Measurements from ENCODE around the gene EML6. TPM values are rescaled to one million over a fixed set of nuclear protein-coding genes. Genes with fewer than 3 reads are reported as not detected.
A peak's percentile ranks its signal among the peaks of the same experiment; 100 is the strongest.
"Not testable (repeated sequence)": the region's sequence is repeated elsewhere in the genome, so short reads cannot be mapped to it uniquely, and the experiment has no call there.

The EML6 gene
- total RNA-seq, 1 experiment from 2014 or later, result 5.2 TPM

- no peaks in the 10 kb centered on the region for H3K36me3 ChIP-seq (ENCODE audit: control insufficient read depth, insufficient read depth, low read length)
- no peaks in the 10 kb centered on the region for H3K27me3 Mint-ChIP-seq (ENCODE audit: insufficient read depth, unreplicated experiment)
- BruUV-seq (replicated peaks), result no TSS peak
- no peaks in the 10 kb centered on the region for H3K27me3 ChIP-seq (replicated peaks; ENCODE audit: control insufficient read depth, insufficient read depth, low read length)
- H3K4me3 Mint-ChIP-seq (ENCODE audit: unreplicated experiment), result no peak overlapping the region
- intact Hi-C loops (cut with micrococcal nuclease; ENCODE audit: unreplicated experiment), result no loop called here
- H3K4me1 Mint-ChIP-seq (ENCODE audit: low read depth, unreplicated experiment), result peaks cover 18% of the 10 kb centered on the region
- no peaks in the 10 kb centered on the region for H3K36me3 Mint-ChIP-seq (ENCODE audit: insufficient read depth, unreplicated experiment)
- H3K27ac Mint-ChIP-seq (ENCODE audit: unreplicated experiment), result no peak overlapping the region
- H3K9me3 ChIP-seq, result no peaks in the 10 kb centered on the region
- peaks cover 20% of the 10 kb centered on the region for H3K4me1 ChIP-seq
- CTCF ChIA-PET, result no interaction called here
- no peak for TF ChIP-seq CTCF (IDR thresholded peaks at IDR 0.05; ENCODE audit: insufficient read depth in 1 of 2, low read depth in 1 of 2, low read length in 1 of 2, severe bottlenecking in 1 of 2, unreplicated experiment in 1 of 2)
- POLR2A ChIA-PET, result no interaction called here
- H3K9me3 Mint-ChIP-seq (ENCODE audit: unreplicated experiment), result no peaks in the 10 kb centered on the region
- DNase-seq, result no peak
- no peak overlapping the region for H3K4me3 ChIP-seq (ENCODE audit: low read depth, low read length)
Measured at GRCh38 chr2:54871457-54872107, 148.1 kb downstream of the EML6 start.

GRCh38 chr2:54872780-54873179 lies 149.3 kb downstream of the EML6 start:
- peak overlapping the region; percentile 16 for H3K27ac Mint-ChIP-seq (ENCODE audit: unreplicated experiment)
- H3K36me3 Mint-ChIP-seq (ENCODE audit: insufficient read depth, unreplicated experiment), result no peaks in the 10 kb centered on the region
- TF ChIP-seq CTCF (IDR thresholded peaks at IDR 0.05; ENCODE audit: insufficient read depth in 1 of 2, low read depth in 1 of 2, low read length in 1 of 2, severe bottlenecking in 1 of 2, unreplicated experiment in 1 of 2), result no peak
- H3K9me3 Mint-ChIP-seq (ENCODE audit: unreplicated experiment), result no peaks in the 10 kb centered on the region
- H3K4me1 Mint-ChIP-seq (ENCODE audit: low read depth, unreplicated experiment), result peaks cover 18% of the 10 kb centered on the region
- intact Hi-C loops (cut with micrococcal nuclease; ENCODE audit: unreplicated experiment), result no loop called here
- DNase-seq, result no peak
- POLR2A ChIA-PET, result no interaction called here
- Histone ChIP-seq H3K9me3 (no peaks in the 10 kb centered on the region), H3K27me3 (replicated peaks; ENCODE audit: control insufficient read depth, insufficient read depth, low read length) (no peaks in the 10 kb centered on the region), H3K36me3 (ENCODE audit: control insufficient read depth, insufficient read depth, low read length) (no peaks in the 10 kb centered on the region), H3K4me3 (ENCODE audit: low read depth, low read length) (no peak overlapping the region), H3K4me1 (peaks cover 20% of the 10 kb centered on the region)
- H3K4me3 Mint-ChIP-seq (ENCODE audit: unreplicated experiment), result no peak overlapping the region
- CTCF ChIA-PET, result interaction anchor here (1.1 kb wide), 2 partner anchors 12 to 27 kb away, joined by 4 read pairs; no protein-coding TSS in a partner anchor
- H3K27me3 Mint-ChIP-seq (ENCODE audit: insufficient read depth, unreplicated experiment), result no peaks in the 10 kb centered on the region
- no TSS peak for BruUV-seq (replicated peaks)

GRCh38 chr2:54873236-54873635 lies 149.8 kb downstream of the EML6 start:
- H3K4me1 Mint-ChIP-seq (ENCODE audit: low read depth, unreplicated experiment), result peaks cover 18% of the 10 kb centered on the region
- intact Hi-C loops (cut with micrococcal nuclease; ENCODE audit: unreplicated experiment); H3K27ac Mint-ChIP-seq (ENCODE audit: unreplicated experiment); POLR2A ChIA-PET; H3K27me3 ChIP-seq (replicated peaks; ENCODE audit: control insufficient read depth, insufficient read depth, low read length); H3K27me3 Mint-ChIP-seq (ENCODE audit: insufficient read depth, unreplicated experiment); H3K4me3 ChIP-seq (ENCODE audit: low read depth, low read length); H3K9me3 ChIP-seq; H3K4me3 Mint-ChIP-seq (ENCODE audit: unreplicated experiment); H3K9me3 Mint-ChIP-seq (ENCODE audit: unreplicated experiment); H3K36me3 Mint-ChIP-seq (ENCODE audit: insufficient read depth, unreplicated experiment); H3K36me3 ChIP-seq (ENCODE audit: control insufficient read depth, insufficient read depth, low read length); BruUV-seq (replicated peaks): not testable (repeated sequence)
- CTCF ChIA-PET, result interaction anchor here (1.1 kb wide), 2 partner anchors 12 to 26 kb away, joined by 4 read pairs; no protein-coding TSS in a partner anchor
- peak in 1 of 2 experiments; percentile 35 for DNase-seq
- H3K4me1 ChIP-seq, result peaks cover 20% of the 10 kb centered on the region

Data from Caco-2 (cell line).